ENCODE measurements around the gene GTPBP1. TPM values are rescaled to one million over a fixed set of nuclear protein-coding genes. Genes with fewer than 3 reads are reported as not detected.

The GTPBP1 gene
- total and polyA plus RNA-seq, 5 experiments from 2014 or later, result 17.2 to 73.3 (median 29.3) TPM

GRCh38 chr22:38755911-38756532 lies 50.3 kb downstream of the GTPBP1 start, which contains the start of gene SUN2:
Gene SUN2 (minus strand): TSS chr22:38755998. CDS start chr22:38752628, 3,370 bp downstream.
- POLR2A ChIA-PET, result interaction anchor here (0.6 to 37.2 kb wide), 9 partner anchors 1 to 391 kb away, joined by 3 to 1495 read pairs (median 14); partner anchors contain the start of genes GTPBP1, NPTXR, SUN2 and TOMM22
- ATAC-seq, result peak; percentile 67 to 71

DNA sequence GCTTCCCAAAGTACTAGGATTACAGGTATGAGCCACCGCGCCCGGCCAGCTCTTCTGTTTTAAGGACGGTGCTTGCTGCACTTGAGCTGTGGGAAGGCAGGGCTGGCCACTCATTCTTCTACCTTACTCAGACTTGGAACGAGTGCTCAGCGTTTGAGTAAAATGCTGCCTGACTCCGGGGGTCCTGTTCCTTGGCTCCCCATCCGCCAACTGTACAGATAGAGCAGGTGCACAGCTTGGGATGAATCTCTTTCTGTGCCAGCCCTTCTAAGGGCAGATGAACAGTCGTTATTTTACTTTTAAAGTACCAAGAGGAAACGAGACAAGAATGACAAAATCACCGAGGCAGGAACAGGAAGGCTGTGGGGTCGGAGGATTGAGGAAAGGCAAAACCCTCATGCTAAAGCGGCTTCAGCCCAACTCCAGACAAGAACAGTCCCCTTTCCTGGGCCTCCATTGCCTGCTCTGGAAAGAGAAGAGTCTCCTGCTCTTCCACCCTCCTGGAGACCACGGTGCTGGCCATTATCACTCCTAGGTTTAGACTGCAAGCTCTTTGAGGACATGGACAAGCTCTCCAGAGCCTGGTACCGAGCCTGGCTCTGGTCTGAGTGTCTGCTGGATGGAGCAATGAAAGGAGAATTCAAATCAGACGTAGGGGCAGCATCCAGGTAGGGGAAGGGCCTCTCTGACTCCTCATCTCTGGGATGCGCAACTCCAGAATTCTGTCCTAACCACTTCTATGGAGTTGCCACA lies 51.1 kb downstream of the GTPBP1 start:
- ATAC-seq (no peak), DNase-seq (peak in 2 of 10 donors; percentile 36 to 43)
- Mint-ChIP-seq H3K4me3 (peak overlapping the region; percentile 92 to 97 (median 96)), H3K27ac (peak overlapping the region; percentile 90 to 99 (median 96)), H3K36me3 (peaks cover 15 to 28% (median 20%) of the 10 kb centered on the region in 3 donors), H3K27me3 (no peaks in the 10 kb centered on the region), H3K9me3 (no peaks in the 10 kb centered on the region), H3K4me1 (peaks cover 36 to 68% (median 57%) of the 10 kb centered on the region in 4 donors)
- POLR2A ChIA-PET, result interaction anchor here (0.6 to 37.2 kb wide), 7 partner anchors 2 to 390 kb away, joined by 3 to 1495 read pairs (median 14); partner anchors contain the start of genes GTPBP1, NPTXR and SUN2

More at GRCh38 chr22:38755911-38756532, 50.3 kb downstream of the GTPBP1 start, which contains the start of gene SUN2:
- H3K27me3 Mint-ChIP-seq, result no peaks in the 10 kb centered on the region
- peaks cover 15 to 36% (median 26%) of the 10 kb centered on the region in 3 donors for H3K36me3 Mint-ChIP-seq
- H3K9me3 Mint-ChIP-seq, result no peaks in the 10 kb centered on the region
- peaks cover 41 to 77% (median 65%) of the 10 kb centered on the region in 4 donors for H3K4me1 Mint-ChIP-seq
- peak within 1 kb of the TSS; percentile 94 to 100 (median 99) for H3K4me3 Mint-ChIP-seq
- peak within 1 kb of the TSS; percentile 90 to 100 (median 99) for H3K27ac Mint-ChIP-seq
- DNase-seq, result peak; percentile 90 to 96 (median 94)

DNA sequence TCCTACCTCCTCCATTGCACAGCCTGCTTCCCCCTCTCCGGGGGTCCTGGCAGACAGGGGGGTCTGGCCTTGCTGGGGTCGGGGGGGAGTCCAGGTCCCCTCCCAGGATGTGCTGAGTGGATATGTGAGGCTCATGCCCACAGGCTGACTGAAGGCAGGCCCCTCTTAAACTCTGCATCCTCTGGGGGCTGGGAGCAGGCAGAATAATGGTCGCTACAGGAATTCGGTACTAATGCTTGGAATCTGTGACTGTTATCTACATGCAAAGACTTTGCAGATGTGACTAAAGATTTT lies 51.7 kb downstream of the GTPBP1 start:
- Mint-ChIP-seq H3K27me3 (no peaks in the 10 kb centered on the region), H3K9me3 (no peaks in the 10 kb centered on the region), H3K4me3 (peak overlapping the region; percentile 92 to 97 (median 96)), H3K27ac (peak overlapping the region; percentile 90 to 99 (median 96)), H3K36me3 (peaks cover 15 to 23% (median 15%) of the 10 kb centered on the region in 3 donors), H3K4me1 (peaks cover 33 to 63% (median 52%) of the 10 kb centered on the region in 4 donors)
- ATAC-seq (no peak), DNase-seq (no peak)
- POLR2A ChIA-PET, result interaction anchor here (3.4 to 37.2 kb wide), 4 partner anchors 3 to 86 kb away, joined by 14 to 1495 read pairs (median 764); partner anchors contain the start of genes GTPBP1, NPTXR and SUN2

DNA sequence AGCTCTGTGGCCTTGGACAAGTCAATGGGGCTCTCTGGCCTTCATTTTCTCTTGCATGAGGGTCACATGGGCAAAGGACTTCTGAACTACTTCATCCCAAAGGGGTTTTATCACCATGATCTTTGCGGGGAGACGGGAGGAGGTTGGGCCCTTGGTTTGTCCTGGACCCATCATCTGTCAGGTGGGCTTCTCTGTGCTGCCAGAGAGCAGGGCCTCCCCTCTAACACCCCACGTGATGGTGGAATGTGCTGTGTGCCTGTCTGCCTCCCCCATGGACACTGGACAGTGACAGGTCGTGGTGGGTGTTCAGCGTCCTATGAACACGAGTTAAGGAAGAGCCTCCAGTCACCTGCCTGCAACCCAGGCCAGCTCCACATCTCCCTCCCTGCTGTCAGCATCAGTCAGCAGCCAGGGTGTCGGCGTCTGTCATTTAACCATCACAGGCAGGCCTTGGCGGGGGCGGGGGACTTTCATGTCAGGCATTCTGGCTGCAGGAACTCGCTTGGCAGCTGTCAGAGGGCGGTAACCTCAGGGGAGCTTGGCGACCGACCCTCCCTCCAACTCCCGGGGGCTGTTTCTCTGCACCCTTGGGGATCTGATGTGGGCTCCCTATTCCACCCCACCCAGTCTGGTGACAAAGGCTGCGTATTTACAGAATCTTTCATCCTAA lies 52.7 kb downstream of the GTPBP1 start:
- peak overlapping the region; percentile 68 to 97 (median 85) for H3K4me3 Mint-ChIP-seq
- H3K9me3 Mint-ChIP-seq, result no peaks in the 10 kb centered on the region
- peak; percentile 49 to 58 for ATAC-seq
- H3K4me1 Mint-ChIP-seq, result peaks cover 31 to 53% (median 44%) of the 10 kb centered on the region in 4 donors
- peaks cover 10 to 15% (median 14%) of the 10 kb centered on the region in 3 donors for H3K36me3 Mint-ChIP-seq
- peak overlapping the region; percentile 87 to 99 (median 96) for H3K27ac Mint-ChIP-seq
- peak; percentile 52 to 90 (median 80) for DNase-seq
- H3K27me3 Mint-ChIP-seq, result no peaks in the 10 kb centered on the region
- POLR2A ChIA-PET, result interaction anchor here (0.6 to 36.4 kb wide), 11 partner anchors 9 to 1269 kb away, joined by 3 to 1495 read pairs (median 5); partner anchors contain the start of genes GTPBP1, KDELR3, NPTXR and SUN2

DNA sequence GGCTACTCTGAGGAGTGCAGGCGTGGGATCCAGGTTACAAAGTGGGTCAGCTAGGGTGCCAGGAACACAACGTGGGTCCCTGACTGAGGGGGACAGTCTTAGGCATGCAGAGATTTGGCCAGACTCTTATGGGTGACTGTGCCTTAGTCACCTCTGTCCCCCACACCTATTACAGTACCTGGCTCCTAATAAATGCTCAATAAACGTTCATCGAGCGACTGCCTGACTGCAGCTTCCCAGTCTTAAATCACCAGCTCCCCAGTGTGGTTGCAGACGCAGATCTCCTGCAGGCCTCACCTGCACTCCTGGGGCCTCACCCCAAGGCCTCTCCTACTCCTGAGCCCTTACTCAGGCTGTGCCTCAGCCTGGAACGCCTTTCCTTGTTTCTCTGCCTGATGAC lies 53.3 kb downstream of the GTPBP1 start:
- Mint-ChIP-seq H3K4me3 (peak overlapping the region in 9 of 10 donors; percentile 68 to 97 (median 86)), H3K9me3 (no peaks in the 10 kb centered on the region), H3K36me3 (peaks cover 4 to 9% (median 8%) of the 10 kb centered on the region in 3 donors), H3K4me1 (peaks cover 29 to 47% (median 40%) of the 10 kb centered on the region in 4 donors), H3K27ac (peak overlapping the region; percentile 87 to 99 (median 96)), H3K27me3 (no peaks in the 10 kb centered on the region)
- POLR2A ChIA-PET, result interaction anchor here (0.5 to 36.4 kb wide), 10 partner anchors 9 to 575 kb away, joined by 3 to 1495 read pairs (median 6); partner anchors contain the start of genes GTPBP1, NPTXR and SUN2
- ATAC-seq, result no peak
- DNase-seq, result no peak

GRCh38 chr22:38760477-38761201 lies 54.9 kb downstream of the GTPBP1 start:
- Mint-ChIP-seq H3K9me3 (no peaks in the 10 kb centered on the region), H3K4me1 (peaks cover 29 to 46% (median 37%) of the 10 kb centered on the region in 4 donors), H3K27ac (peak overlapping the region in 8 of 10 donors; percentile 60 to 98 (median 88)), H3K27me3 (no peaks in the 10 kb centered on the region), H3K4me3 (peak overlapping the region in 1 of 10 donors; percentile 11), H3K36me3 (no peaks in the 10 kb centered on the region)
- DNase-seq (no peak), ATAC-seq (no peak)
- POLR2A ChIA-PET, result interaction anchor here (0.5 to 36.4 kb wide), 4 partner anchors 22 to 1218 kb away, joined by 3 to 1495 read pairs (median 18); partner anchors contain the start of genes NPTXR and SUN2

- Mint-ChIP-seq H3K27me3 (no peaks in the 10 kb centered on the region), H3K27ac (peak overlapping the region in 1 of 10 donors; percentile 19), H3K9me3 (no peaks in the 10 kb centered on the region), H3K36me3 (no peaks in the 10 kb centered on the region), H3K4me1 (peaks cover 28 to 51% (median 43%) of the 10 kb centered on the region in 4 donors), H3K4me3 (no peak overlapping the region)
- ATAC-seq (no peak), DNase-seq (no peak)
- POLR2A ChIA-PET, result interaction anchor here (0.6 to 36.4 kb wide), 2 partner anchors 23 to 73 kb away, joined by 6 to 1495 read pairs; partner anchors contain the start of gene SUN2
Observed at GRCh38 chr22:38761202-38762162, 55.7 kb downstream of the GTPBP1 start.

DNA sequence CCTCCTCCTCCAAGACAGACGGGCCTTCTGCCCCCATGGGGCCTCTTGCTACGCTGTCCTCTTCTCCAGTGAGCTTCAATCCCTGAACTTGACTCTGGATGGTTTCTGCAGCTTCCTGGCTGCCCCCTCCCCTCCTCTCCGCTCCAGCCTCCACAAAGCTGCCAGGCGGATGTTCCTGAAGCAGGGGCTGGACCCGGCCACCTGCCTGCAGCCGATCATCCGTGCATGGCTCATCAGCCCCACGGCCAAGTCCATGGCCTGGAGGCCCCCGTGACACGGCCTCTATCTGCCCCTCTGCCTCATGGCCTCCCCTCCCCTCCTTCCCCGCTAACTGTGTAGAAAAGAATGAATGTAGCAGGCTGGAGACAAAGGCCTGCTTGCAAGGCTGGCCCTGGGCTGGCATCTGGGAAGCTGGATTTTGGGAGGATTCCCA lies 56.8 kb downstream of the GTPBP1 start:
- H3K9me3 Mint-ChIP-seq, result no peaks in the 10 kb centered on the region
- H3K4me1 Mint-ChIP-seq, result peaks cover 18 to 42% (median 33%) of the 10 kb centered on the region in 4 donors
- POLR2A ChIA-PET, result interaction anchor here (0.6 to 36.4 kb wide), 3 partner anchors 24 to 190 kb away, joined by 7 to 1495 read pairs (median 9); partner anchors contain the start of gene SUN2
- ATAC-seq (no peak), DNase-seq (no peak)
- H3K4me3 Mint-ChIP-seq, result no peak overlapping the region
- H3K27ac Mint-ChIP-seq, result peak overlapping the region in 4 of 10 donors; percentile 15 to 57 (median 36)
- H3K27me3 Mint-ChIP-seq, result no peaks in the 10 kb centered on the region
- no peaks in the 10 kb centered on the region for H3K36me3 Mint-ChIP-seq

- peak; percentile 75 to 87 for ATAC-seq
- DNase-seq, result peak in 8 of 10 donors; percentile 24 to 79 (median 42)
- no peak overlapping the region for H3K4me3 Mint-ChIP-seq
- POLR2A ChIA-PET, result interaction anchor here (1.5 to 36.4 kb wide), 2 partner anchors 27 to 59 kb away, joined by 4 to 1495 read pairs; partner anchors contain the start of gene SUN2
- H3K9me3 Mint-ChIP-seq, result no peaks in the 10 kb centered on the region
- H3K36me3 Mint-ChIP-seq, result no peaks in the 10 kb centered on the region
- peaks cover 0 to 2% (median 0%) of the 10 kb centered on the region in 5 donors for H3K27me3 Mint-ChIP-seq
- peaks cover 6 to 19% (median 11%) of the 10 kb centered on the region in 4 donors for H3K4me1 Mint-ChIP-seq
- peak overlapping the region in 4 of 10 donors; percentile 15 to 74 (median 44) for H3K27ac Mint-ChIP-seq
Observed at GRCh38 chr22:38766076-38766777, 60.5 kb downstream of the GTPBP1 start.

- H3K36me3 Mint-ChIP-seq, result no peaks in the 10 kb centered on the region
- H3K4me1 Mint-ChIP-seq, result peaks cover 6 to 19% (median 11%) of the 10 kb centered on the region in 4 donors
- ATAC-seq (no peak), DNase-seq (no peak)
- H3K27ac Mint-ChIP-seq, result no peak overlapping the region
- no peaks in the 10 kb centered on the region for H3K9me3 Mint-ChIP-seq
- H3K27me3 Mint-ChIP-seq, result peaks cover 0 to 2% (median 0%) of the 10 kb centered on the region in 5 donors
- no peak overlapping the region for H3K4me3 Mint-ChIP-seq
- POLR2A ChIA-PET, result interaction anchor here (0.6 to 36.4 kb wide), 4 partner anchors 9 to 286 kb away, joined by 3 to 1495 read pairs (median 6); partner anchors contain the start of gene SUN2
Observed at GRCh38 chr22:38767313-38767712, 61.6 kb downstream of the GTPBP1 start.

All from naive thymus-derived CD8-positive, alpha-beta T cell (primary cell).